ENCODE data around the gene CHST15.

CHST15 gene

GRCh38 chr10:124066781-124067714 is 26.4 kb downstream of the CHST15 start:
- DNase-seq (ENCODE audit: low read depth in 1 of 2, low spot score in 1 of 2), result no peak

- no peak for DNase-seq (ENCODE audit: low read depth in 1 of 2, low spot score in 1 of 2)
Observed at GRCh38 chr10:124066126-124066700, 27.2 kb downstream of the CHST15 start.

DNA sequence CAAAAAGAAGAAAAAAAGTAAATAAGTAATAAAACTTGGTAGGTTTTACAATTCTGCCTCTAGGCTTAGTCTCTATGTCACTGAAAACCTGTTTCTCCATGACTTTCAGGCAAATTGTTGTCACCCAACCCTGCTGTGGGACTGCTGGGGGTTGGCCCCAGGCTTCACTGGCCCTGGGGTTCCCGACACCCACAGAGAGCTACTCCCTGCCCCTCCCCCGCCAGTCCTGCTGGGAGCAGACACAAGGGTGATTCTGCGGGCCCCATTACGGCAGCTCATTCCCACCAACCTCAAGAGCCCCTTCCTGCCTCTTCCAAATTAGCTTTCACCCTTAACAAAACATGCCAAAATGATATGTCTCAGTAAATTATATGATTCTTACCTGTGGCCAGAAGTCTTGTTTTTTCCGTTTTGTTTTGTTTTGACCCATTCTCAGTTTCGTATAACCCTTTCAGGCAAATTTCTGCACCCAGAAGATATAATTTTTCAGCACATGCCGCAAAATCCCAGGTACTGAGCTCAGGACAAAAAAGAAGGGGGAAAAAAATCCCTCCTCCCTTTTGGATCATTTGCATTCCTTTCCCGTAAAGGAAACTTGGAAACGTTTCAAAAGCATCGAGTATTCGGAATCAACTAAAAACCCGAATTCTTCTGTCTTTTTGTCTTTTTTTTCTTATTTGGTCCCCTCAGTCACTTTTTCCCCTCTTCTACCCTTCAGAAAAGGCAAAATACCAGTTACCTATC is 27.8 kb downstream of the CHST15 start:
- DNase-seq (ENCODE audit: low read depth in 1 of 2, low spot score in 1 of 2), result no peak

DNA sequence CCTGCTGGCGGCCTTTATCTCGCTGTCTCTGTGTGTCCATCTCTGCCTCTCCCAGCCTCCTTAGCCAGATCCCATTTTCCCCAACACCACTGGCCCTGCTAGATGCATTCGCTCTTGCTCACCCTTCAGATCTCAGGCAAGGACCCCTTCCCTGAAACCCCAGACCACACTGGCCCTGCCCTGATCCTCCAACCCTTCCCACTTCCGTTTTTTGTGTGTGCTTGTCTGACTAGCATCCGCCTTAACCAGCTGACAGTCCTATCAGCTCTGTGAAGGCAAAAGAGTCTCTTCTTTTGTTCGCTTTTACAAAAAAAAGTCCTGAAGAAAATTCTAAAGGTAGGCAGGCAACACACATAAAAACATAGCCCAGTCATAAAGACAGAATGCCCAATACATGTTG is 28.7 kb downstream of the CHST15 start:
- no peak for DNase-seq (ENCODE audit: low read depth in 1 of 2, low spot score in 1 of 2)

GRCh38 chr10:124063750-124064603 is 29.4 kb downstream of the CHST15 start:
- no peak for DNase-seq (ENCODE audit: low read depth in 1 of 2, low spot score in 1 of 2)

DNA sequence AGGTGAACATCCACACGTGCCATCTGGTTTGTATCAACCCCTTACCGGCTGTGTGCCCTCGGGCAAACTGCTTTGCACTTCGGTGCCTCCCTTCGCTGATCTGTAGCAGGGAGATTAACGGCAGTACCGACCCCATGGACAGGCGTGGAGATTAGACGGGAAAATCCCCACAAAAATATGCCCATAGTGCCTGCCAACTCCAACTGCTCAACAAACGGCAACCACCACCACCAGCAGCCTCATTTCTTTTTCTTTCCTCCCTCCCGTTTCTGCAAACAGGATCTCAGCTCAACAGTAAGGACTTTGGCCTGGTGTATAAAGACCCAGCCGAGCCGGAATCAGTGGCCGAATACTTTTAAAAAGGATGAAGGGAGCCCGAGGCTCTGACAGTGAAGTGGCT is 31.0 kb downstream of the CHST15 start:
- DNase-seq (ENCODE audit: low read depth in 1 of 2, low spot score in 1 of 2), result no peak

DNA sequence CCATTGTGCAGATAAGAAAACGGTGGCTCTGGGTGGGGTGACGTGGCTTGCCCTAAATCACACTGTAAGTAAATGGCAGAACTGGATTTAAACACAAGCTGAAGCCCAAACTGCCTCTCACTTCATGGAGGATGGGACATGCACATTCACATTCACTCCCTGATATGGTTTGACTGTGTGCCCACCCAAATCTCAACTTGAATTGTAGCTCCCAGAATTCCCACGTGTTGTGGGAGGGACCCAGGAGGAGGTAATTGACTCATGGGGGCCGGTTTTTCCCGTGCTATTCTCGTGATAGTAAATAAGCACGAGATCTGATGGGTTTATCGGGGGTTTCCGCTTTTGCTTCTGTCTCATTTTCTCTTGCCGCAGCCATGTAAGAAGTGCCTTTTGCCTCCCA is 32.4 kb downstream of the CHST15 start:
- no peak for DNase-seq (ENCODE audit: low read depth in 1 of 2, low spot score in 1 of 2)

DNA sequence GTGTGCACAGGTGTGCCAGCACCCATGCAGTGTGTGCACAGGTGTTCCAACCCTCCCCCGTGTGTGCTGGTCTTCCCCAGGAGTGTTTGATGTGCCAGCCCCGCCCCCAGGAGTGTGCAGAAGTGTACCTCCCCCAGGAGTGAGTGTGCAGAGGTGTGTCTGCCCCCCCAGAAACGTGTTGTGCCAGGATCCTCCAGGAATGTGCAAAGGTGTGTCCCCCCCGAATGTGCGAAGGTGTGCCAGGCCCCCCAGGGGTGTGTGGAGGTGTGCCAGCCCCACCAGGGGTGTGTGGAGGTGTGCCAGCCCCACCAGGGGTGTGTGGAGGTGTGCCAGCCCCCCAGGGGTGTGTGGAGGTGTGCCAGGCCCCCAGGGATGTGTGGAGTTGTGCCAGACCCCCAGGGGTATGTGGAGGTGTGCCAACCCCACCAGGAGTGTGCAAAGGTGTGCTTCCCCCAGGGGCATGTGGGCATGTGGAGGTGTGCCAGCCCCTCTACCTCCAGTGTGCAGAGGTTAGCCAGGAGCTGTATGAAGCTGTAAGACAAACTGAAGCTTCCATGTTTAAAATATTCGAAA is 33.2 kb downstream of the CHST15 start:
- DNase-seq (ENCODE audit: low read depth in 1 of 2, low spot score in 1 of 2), result no peak

GRCh38 chr10:124059551-124059950 is 33.8 kb downstream of the CHST15 start:
- DNase-seq (ENCODE audit: low read depth in 1 of 2, low spot score in 1 of 2), result no peak

DNA sequence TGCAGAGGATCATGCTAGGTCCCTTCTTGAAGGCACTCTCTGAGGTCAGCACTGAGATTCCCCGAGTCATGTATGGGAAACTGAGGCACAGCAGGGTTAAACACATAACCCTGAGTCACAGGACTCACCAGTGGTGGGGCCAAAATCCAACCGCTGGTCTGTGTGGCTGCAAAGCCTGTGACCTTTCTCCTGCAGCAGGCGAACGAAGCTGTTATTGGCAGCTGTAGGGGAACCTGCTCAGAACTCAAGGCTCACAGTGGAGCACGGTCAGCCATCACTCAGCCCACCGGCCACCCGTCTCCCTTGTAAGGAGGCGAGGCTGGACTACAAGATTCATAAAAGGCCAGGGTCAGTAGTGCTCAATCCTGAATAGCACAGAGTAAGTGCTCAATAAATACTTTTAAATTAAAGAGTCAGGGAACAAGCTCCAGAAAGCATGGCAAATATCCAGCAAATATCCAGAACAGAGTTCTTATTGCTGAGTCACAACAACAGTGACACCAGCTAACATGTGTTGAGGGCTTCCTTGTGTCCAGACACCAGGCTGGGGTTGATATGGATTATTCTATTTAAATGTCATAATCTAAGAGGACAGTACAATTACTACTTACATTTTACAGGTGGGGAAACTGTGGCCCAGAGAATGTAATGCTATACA is 34.9 kb downstream of the CHST15 start:
- no peak for DNase-seq (ENCODE audit: low read depth in 1 of 2, low spot score in 1 of 2)

DNA sequence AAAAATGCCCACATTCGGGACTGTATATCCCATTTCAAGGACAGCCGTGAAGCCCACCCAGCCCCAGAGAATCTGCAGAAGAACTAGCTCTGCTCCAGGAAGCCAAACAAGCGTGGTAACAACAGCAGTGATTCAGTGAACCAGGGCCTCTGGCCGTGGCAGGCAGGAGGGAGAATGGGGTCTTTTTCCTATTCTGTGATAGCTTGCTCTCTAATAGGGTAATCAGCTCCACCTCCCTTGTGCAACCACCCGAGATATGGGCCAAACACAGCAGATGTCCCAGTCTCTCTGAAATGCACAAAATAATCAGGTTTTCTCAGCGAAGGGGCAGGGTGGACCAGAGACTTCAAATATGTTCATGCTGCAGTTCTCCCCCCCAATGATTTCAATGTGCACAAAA is 35.8 kb downstream of the CHST15 start:
- no peak for DNase-seq (ENCODE audit: low read depth in 1 of 2, low spot score in 1 of 2)

- DNase-seq (ENCODE audit: low read depth in 1 of 2, low spot score in 1 of 2), result no peak
Observed at GRCh38 chr10:124056337-124056980, 36.9 kb downstream of the CHST15 start.

DNA sequence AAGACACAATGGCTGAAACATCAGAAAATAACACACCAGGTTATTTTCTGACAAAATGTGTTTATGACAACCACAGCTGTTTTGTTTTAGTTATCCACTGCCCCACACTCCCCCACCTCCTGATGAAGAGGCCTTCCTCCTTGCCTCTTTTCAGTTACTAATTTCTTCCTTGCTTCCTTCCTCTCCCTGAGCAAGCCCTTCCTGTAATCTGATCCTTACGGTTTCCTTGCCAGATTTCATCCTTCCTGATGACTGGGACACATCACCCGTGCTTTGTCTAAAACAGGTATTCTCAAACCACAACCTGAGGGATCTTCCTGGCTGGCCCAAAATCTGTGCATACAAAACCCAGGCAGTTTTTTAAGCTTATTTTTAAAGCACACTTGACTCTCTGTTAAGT is 39.4 kb downstream of the CHST15 start:
- DNase-seq (ENCODE audit: low read depth in 1 of 2, low spot score in 1 of 2), result no peak

DNA sequence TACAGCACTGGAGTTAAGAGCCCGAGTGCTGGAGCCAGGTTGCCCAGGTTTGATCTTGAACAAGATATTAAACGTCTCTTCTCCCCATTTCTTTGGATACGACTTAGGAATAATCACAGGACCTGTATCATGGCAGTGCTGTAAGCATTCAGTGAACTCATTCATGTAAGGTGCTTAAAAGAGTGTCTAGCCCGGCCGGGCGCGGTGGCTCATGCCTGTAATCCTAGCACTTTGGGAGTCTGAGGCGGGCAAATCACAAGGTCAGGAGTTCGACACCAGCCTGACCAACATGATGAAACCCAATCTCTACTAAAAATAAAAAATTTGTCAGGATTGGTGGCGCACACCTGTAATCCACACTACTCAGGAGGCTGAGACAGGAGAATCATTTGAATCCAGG is 40.8 kb downstream of the CHST15 start:
- no peak for DNase-seq (ENCODE audit: low read depth in 1 of 2, low spot score in 1 of 2)

DNA sequence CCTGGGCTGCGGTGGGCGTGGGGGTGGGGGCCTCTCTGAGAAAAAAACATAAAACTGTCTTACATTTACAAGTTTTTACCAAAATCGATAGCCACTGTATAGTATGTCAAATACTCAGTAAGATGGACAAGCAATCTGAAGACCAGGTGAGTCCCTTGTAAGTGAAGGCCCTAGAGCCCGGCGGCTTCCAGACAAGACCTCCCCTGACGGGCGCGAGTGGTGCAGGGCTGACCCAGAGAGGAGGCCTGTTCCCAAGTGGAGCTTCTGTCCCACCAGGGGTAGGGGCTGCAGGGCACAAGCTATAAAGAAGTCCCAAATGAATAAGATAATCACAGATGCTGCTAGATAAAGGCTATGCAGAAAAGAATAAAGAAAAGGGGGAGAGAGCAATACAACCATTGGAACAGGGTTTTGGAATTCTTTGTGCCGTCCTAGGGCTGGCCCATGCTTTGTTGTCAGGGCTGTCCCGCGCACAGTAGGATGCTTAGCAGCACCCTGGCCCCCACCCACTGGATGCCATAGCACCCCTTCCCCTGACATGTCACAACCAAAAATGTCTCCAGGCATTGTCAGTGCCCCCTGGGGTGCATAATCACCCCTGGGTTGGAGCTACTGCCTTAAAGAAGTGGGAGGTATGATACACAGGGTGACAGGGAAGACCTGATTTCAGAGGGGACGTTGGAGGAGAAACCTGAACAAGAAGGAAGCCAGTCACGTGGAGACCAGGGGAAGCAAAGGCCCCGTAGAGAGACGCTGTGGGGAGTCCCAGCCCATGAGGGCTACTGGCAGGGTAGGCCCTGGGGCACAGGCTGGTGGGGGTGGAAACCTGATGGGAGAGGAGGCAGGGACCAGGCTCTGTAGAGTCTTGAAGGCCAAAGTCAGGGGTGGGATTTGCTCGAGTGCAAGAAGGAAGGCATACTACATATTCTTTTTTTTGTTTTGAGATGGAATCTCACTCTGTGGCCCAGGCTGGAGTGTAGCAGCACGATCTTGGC is 43.1 kb downstream of the CHST15 start:
- no peak for DNase-seq (ENCODE audit: low read depth in 1 of 2, low spot score in 1 of 2)

GRCh38 chr10:124049484-124049883 is 43.9 kb downstream of the CHST15 start:
- DNase-seq (ENCODE audit: low read depth in 1 of 2, low spot score in 1 of 2), result no peak

DNA sequence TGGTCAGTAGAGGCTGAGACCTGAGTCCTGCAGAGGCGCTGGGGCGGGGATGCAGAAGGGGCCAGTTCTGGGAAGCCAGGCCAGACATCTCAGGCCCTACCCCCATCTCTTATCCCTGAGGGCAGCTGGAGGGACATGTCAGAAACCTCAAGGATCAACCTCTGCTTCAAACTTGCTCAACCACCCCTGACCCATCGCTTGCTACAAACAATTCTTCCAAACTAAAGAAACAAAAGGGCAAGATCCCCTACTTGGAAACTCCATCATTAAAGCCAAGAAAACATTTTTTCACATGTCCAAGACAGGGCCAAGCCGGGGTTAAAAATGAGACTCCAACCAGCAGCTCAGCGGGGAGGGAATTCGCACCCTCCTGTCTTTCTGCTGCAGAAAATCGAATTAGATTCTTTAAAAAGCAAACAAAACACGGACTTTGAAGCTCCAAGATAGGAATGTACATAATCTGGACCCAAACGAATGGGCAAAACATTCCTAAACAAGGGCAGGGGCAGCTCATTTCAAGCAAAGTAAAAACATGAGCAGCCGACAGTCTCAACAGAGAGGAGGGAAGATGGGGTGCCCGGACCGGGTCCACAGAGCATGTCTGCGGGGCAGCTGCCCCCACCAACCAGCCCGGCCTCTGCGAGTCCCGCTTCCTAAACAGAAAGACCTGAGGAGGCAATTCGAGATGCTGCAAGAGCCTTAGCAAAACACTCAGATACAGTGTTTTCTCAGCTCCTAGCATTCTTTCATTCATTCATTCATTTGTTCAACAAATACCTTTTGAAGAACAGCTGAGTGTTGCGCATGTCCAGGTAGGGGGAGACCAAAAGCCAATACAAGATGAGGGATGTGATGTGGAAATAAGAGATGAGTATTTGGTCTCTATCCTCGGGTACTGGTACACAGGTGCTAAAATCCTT is 44.8 kb downstream of the CHST15 start:
- no peak for DNase-seq (ENCODE audit: low read depth in 1 of 2, low spot score in 1 of 2)
